Rectal smooth muscle tissue (tissue), 1 donor: Measurements from ENCODE around the gene CLMP.

Source experiments
- H3K27ac ChIP-seq: one replicate; pipeline ENCODE4 v1.7.0; 2013; ENCODE audit warnings: low read depth, low read length, inconsistent platforms
- H3K27me3 ChIP-seq: one replicate; pipeline ENCODE4 v1.7.0; 2013; ENCODE audit warnings: low read length; ENCODE audit not compliant: control insufficient read depth, insufficient read depth
- H3K36me3 ChIP-seq: one replicate; pipeline ENCODE4 v1.7.0; 2013; ENCODE audit warnings: low read length; ENCODE audit not compliant: control insufficient read depth, insufficient read depth
- H3K4me1 ChIP-seq: one replicate; pipeline ENCODE4 v1.7.0; 2013; ENCODE audit warnings: low read length; ENCODE audit not compliant: control insufficient read depth, insufficient read depth
- H3K4me3 ChIP-seq: one replicate; pipeline ENCODE4 v1.7.0; 2013; ENCODE audit warnings: low read length
- H3K9ac ChIP-seq: one replicate; pipeline ENCODE4 v1.7.0; 2013; ENCODE audit warnings: low read length

CLMP gene

DNA sequence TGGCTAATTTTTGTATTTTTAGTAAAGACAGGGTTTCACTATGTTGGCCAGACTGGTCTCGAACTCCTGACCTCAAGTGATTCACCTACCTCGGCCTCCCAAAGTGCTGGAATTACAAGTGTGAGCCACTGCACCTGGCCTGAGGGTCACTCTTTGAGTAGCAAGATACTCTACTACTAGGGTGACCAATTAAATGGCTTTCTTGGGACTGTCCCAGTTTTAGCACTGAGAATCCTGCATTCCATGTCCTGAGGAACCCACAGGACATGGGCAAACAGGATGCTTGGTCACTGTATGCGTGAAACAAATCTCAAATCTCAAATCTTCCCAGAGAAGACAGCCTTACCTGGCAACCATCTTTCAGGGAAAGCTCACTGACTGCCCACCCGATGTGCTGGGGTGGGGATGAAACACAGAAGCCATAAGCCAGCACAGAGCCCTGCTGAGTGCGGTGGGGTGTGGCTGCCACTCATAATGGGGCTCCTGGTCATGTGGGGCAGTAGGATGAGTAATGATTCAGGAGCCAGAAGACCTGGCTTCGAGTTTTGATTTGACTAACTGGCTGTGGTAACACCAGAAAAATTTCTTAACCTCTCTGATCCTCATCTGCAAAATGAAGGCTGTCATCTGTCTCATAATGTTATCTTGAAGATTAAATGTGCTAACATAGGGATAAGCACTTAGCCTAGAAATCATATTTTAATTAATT is 11.5 kb downstream of the CLMP start:
- Histone ChIP-seq H3K27ac (no peak overlapping the region), H3K4me1 (peaks cover 46% of the 10 kb centered on the region), H3K9ac (no peak overlapping the region), H3K36me3 (no peaks in the 10 kb centered on the region), H3K27me3 (no peaks in the 10 kb centered on the region), H3K4me3 (no peak overlapping the region)

DNA sequence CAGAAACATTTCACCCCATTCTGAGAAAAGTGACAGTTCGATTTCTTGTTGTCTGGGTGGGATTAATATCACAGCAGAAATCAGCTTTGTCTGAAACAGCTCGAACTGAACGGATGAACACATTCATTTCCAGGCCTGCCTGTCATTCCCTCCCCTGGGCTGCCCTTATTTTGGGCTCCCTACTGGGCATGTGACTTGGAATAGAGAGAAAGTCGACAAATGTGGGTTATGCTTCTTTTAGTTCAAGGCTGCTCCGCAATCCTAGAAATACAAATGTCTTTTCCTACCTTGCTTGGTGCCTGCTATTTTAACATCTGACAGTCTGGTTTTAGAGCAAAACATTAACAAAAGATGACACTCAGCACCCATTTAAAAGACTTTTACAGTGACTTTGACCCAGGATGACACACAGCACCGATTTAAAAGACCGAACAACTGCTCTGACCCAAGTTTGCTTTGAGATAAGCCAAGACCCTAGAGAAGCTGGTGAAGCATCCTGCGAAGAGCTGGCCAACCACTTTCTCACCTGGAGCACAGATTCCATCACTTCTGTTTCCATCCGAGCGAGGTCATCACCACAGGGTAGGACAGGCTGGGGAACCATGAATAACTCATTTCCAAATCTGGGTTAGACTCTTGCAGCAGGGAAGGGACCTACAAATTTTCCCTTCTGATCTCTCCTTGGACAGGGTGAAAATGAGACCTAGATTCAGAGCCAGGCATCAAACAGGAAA is 13.1 kb downstream of the CLMP start:
- Histone ChIP-seq H3K4me1 (peaks cover 30% of the 10 kb centered on the region), H3K27ac (peak overlapping the region; percentile 48), H3K9ac (no peak overlapping the region), H3K27me3 (no peaks in the 10 kb centered on the region), H3K4me3 (no peak overlapping the region), H3K36me3 (no peaks in the 10 kb centered on the region)

DNA sequence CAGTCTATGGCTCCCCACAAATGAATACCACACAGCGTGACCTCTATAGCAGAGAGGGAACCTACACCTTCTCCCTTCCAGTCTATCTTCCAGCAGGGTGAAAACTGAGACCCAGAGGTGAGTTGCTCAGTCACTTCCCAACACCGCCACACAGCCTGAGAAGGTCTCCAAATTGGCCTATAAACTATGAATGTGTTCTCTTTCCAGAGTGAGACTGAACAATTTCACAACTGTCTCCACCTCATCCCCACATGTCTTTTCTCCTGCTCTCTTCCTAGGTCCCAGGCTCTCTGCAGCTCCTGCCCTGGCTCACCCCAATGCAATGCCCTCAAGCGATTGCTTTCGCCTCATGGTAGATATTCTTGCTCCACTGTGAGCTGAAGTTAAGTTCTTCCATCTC is 14.0 kb downstream of the CLMP start:
- H3K9ac ChIP-seq = no peak overlapping the region
- H3K4me3 ChIP-seq = no peak overlapping the region
- H3K27ac ChIP-seq = peak overlapping the region; percentile 48
- no peaks in the 10 kb centered on the region for H3K27me3 ChIP-seq
- H3K4me1 ChIP-seq = peaks cover 27% of the 10 kb centered on the region
- no peaks in the 10 kb centered on the region for H3K36me3 ChIP-seq

DNA sequence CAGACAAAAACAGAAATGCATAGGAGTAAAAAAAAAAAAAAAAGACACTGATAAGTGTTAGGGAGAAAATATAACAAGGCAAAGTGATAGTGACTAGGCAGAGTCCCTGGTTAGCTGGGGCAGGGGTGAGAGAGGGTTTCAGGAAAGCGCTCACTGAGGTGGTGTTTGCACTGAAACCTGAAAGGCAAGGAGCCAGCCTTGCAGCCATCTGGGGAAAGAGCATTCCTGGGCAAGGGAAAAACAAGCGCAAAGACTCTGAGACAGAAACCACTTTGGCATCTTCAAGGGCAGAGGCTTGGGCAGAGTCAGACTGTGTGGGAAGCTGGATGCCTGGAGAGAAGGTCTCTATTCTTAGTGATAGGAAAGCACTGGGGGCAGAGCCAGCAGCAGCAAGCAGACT is 14.5 kb downstream of the CLMP start:
- Histone ChIP-seq H3K27me3 (no peaks in the 10 kb centered on the region), H3K36me3 (no peaks in the 10 kb centered on the region), H3K9ac (no peak overlapping the region), H3K4me3 (no peak overlapping the region), H3K27ac (peak overlapping the region; percentile 48), H3K4me1 (peaks cover 23% of the 10 kb centered on the region)

DNA sequence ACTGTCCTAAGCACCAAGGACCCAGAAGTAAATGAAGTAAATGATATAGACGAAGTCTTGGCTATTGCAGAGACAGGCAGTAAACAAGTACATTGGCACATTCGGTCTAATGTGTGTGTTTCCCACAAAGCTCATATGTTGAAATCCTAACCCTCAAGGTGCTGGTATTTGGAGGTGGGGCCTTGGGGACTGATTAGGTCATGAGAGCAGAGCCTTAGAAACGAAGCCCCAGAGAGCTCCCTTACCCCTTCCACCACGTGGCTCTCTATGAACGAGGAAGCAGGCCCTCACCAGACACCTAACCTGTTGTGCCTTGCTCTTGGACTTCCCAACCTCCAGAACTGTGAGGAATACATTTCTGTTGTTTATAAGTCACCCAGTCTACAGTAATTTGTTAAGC is 14.9 kb downstream of the CLMP start:
- Histone ChIP-seq H3K27ac (peak overlapping the region; percentile 48), H3K4me1 (peaks cover 27% of the 10 kb centered on the region)

DNA sequence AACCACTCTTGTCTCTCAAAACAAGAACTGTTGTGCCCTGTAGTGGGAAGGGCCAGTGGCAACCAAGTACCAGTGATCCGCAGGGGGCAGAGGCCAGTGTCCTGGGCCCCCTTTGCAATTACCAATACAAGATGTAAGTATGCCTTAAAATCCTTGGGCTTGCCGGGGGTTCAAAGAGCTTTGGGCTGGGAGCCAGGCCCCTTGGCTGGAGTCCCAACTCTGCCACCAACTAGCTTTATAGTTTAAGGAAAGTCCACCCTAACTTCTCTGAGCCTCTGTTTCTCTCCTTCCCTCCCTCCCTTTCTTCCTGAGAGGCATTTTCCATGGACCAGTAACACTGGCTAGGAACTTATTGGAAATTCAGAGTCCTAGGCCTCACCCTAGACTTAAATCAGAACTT is 15.5 kb downstream of the CLMP start:
- Histone ChIP-seq H3K36me3 (no peaks in the 10 kb centered on the region), H3K4me1 (peaks cover 32% of the 10 kb centered on the region), H3K4me3 (no peak overlapping the region), H3K9ac (no peak overlapping the region), H3K27ac (no peak overlapping the region), H3K27me3 (no peaks in the 10 kb centered on the region)

More for the DNA sequence above, 14.9 kb downstream of the CLMP start:
- no peak overlapping the region for H3K4me3 ChIP-seq
- H3K27me3 ChIP-seq = no peaks in the 10 kb centered on the region
- H3K36me3 ChIP-seq = no peaks in the 10 kb centered on the region
- H3K9ac ChIP-seq = no peak overlapping the region

DNA sequence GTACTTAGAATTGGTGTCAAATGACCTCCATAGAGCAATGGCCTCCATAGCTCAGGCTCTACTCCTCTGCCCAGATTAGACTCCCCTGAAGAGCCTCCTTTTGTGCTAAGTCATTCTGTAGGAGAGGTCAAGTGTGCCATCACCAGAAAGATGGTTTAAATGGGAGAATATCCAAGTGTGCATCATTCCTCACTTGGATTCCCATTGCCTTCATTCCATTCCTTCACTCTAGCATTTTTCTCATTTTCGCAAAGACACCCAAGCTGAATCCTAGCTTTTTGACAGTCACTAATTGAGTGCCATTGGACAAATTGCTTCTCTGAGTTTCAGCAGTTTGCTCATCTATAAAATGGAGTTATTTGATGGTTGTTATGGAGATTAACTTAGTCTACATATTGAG is 16.9 kb downstream of the CLMP start:
- Histone ChIP-seq H3K36me3 (no peaks in the 10 kb centered on the region), H3K4me3 (no peak overlapping the region), H3K27ac (no peak overlapping the region), H3K9ac (no peak overlapping the region), H3K4me1 (peaks cover 33% of the 10 kb centered on the region), H3K27me3 (no peaks in the 10 kb centered on the region)

DNA sequence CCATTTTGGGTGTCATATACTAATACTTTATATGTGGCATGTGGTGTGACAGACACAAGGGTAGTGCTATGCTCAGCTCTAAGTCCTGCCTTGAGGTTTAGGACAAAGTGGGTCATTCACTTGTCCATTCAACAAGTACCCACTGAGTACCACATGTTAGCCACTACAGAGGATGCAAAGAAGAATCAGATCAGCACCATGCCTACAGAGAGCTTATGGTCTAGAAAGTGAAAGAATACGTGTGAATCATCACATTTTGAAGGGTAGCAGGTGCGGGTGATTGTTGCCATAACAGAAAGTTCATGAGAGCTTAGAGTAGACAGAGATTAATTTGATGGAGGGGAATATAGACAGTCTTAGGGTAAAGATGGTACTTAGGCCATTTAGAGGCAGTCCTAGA is 18.3 kb downstream of the CLMP start:
- H3K27ac ChIP-seq = no peak overlapping the region
- H3K4me3 ChIP-seq = no peak overlapping the region
- H3K9ac ChIP-seq = no peak overlapping the region
- peaks cover 33% of the 10 kb centered on the region for H3K4me1 ChIP-seq
- no peaks in the 10 kb centered on the region for H3K27me3 ChIP-seq
- no peaks in the 10 kb centered on the region for H3K36me3 ChIP-seq

DNA sequence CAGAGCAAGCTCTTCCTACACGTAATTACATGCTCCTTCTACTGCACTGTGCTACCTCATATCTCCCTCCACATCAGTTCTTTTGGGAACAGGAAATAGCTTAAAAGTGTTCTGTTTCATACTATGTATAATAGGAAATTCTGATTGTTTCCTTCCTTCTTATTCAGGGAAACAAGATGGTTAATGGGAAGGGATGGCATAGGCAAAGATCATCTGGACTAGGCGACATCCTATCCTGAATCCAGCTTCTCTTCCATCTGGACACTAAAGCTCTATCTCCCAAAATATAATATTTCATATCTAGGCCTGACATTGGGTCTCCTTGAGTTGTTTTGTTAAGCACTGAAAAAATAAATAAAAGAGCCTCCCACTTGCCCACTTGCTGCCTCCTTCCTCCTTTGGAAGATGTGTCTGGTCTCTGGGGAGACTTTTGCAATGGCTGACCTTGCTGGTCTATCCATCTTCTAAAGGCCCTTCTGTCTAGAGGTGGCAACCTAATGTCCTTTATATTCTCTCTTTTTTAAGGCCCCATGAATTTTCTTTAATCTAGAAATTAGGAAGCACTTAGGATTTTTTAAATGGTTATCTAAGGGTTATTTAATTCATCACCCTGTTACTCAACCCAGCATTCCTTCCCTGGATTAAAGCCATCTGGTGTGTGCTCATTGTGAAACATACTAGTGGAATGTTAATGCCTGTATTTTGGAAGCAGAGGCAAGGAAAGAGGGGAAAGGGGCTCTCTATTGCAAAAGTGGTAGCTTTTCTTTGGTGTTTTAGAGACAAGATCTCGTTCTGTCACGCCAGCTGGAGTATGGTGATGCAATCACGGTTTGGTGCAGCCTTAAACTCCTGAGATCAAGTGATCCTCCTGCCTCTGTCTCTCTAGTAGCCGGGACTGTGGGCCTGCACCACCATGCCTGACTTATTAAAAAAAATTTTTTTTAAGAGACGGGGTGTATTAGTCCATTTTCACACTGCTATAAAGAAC is 20.6 kb downstream of the CLMP start:
- Histone ChIP-seq H3K9ac (no peak overlapping the region), H3K27ac (peak overlapping the region; percentile 63), H3K27me3 (no peaks in the 10 kb centered on the region), H3K4me1 (peaks cover 13% of the 10 kb centered on the region), H3K36me3 (no peaks in the 10 kb centered on the region), H3K4me3 (no peak overlapping the region)

DNA sequence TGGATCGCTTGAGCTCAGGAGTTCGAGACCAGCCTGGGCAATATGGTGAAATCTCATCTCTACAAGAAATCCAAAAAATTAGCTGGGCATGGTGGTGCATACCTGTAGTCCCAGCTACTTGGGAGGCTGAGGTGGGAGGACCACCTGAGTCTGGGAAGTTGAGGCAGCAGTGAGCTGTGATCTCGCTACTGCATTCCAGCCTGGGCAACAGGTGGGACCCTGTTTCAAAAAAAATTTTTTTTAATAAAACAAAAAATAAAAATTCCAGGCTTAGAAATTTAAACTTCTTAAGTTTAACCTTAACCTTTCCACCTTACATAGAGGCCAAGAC is 21.2 kb downstream of the CLMP start:
- H3K27me3 ChIP-seq = no peaks in the 10 kb centered on the region
- H3K9ac ChIP-seq = no peak overlapping the region
- H3K36me3 ChIP-seq = no peaks in the 10 kb centered on the region
- H3K4me3 ChIP-seq = no peak overlapping the region
- peak overlapping the region; percentile 63 for H3K27ac ChIP-seq
- H3K4me1 ChIP-seq = peaks cover 19% of the 10 kb centered on the region

DNA sequence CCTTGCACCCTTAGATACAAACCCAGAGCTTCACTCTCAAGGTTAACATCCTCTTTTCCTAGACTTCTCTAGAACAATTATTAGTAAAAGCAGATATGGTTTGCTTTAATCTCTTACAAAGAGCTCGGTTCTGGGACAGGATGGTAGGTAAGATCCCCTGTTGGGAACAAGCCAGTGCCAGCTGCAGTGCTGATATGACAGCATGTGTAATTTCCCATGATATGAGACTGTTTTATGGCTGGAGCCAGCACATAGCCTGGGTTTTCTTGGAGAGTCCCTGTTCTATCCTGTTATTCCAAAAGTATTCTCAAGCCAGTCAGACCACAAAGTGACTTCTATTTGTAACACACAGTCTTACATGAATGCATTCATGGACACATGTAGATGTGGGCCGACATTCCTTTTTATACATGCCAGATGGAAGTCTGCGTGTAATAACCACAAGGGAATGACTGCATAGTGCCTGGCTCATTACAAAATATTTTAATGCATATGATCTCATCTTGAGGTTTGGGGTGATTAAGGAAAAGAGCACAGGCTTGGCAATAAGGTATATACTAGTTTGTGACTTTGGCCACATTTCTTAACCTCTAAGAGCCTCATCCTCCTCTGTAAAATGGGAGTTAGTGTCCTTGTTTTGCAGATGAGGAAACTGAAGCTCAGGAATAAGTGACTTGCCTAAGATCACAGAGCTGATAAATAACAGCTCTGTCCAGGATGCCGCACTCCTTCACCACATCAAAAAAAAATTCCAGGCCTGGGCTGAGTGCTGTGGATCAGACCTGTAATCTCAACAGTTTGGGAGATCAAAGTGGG is 21.8 kb downstream of the CLMP start:
- no peak overlapping the region for H3K4me3 ChIP-seq
- no peak overlapping the region for H3K9ac ChIP-seq
- H3K4me1 ChIP-seq = peaks cover 21% of the 10 kb centered on the region
- H3K27ac ChIP-seq = no peak overlapping the region
- no peaks in the 10 kb centered on the region for H3K27me3 ChIP-seq
- no peaks in the 10 kb centered on the region for H3K36me3 ChIP-seq

DNA sequence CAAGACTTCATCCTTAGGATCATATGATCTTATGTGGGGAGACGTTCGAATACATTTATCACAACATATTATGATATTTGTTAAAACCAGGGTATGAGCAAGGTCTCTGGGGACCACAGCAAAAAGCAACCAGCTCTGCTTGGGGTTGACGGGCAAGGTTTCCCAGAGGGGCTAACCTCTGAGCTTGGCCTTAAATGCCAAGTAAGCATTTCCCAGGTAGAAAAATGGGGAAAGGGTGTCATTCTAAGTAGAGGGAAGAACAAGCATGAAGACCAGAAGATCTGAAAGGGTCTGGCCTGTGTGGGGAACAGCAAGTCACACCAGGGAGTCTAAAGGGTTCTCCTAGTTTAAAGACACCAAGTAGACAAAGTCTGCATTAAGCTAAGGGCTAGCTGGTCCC is 24.1 kb downstream of the CLMP start:
- no peaks in the 10 kb centered on the region for H3K27me3 ChIP-seq

More for the DNA sequence above, 24.1 kb downstream of the CLMP start:
- Histone ChIP-seq H3K9ac (no peak overlapping the region), H3K36me3 (no peaks in the 10 kb centered on the region), H3K4me1 (peaks cover 36% of the 10 kb centered on the region), H3K4me3 (no peak overlapping the region), H3K27ac (no peak overlapping the region)
